IMR-90 (cell line): Measurements from ENCODE around the gene CHGA.

Source experiments
- BHLHE40 ChIP-seq: fragments of 150-350 bp; IDR thresholded peaks from 2 replicates; pipeline ENCODE4 v1.6.1; 2016; ENCODE audit warnings: mild to moderate bottlenecking, low read depth, low read length
- CEBPB ChIP-seq: IDR thresholded peaks from 2 replicates; pipeline ENCODE4 v1.6.1; 2012; ENCODE audit warnings: low read depth, low read length, improper control_type of control experiment
- CHD1 ChIP-seq: IDR thresholded peaks from 2 replicates; pipeline ENCODE4 v1.6.1; 2012; ENCODE audit warnings: low read depth, low read length, improper control_type of control experiment
- CTCF ChIP-seq: conservative IDR thresholded peaks from 2 replicates; pipeline ENCODE4 v1.5.1; 2012; ENCODE audit warnings: mild to moderate bottlenecking, low read depth, low read length, improper control_type of control experiment
- ELK1 ChIP-seq: fragments of 150-350 bp; IDR thresholded peaks from 2 replicates; pipeline ENCODE4 v1.6.1; 2016; ENCODE audit warnings: low read depth, mild to moderate bottlenecking, low read length, moderate library complexity, borderline replicate concordance
- FOS ChIP-seq: fragments of 150-350 bp; IDR thresholded peaks from 2 replicates; pipeline ENCODE4 v1.6.1; 2016; ENCODE audit warnings: low read depth, low read length
- MAFK ChIP-seq: IDR thresholded peaks from 2 replicates; pipeline ENCODE4 v1.6.1; 2012; ENCODE audit warnings: low read depth, low read length, improper control_type of control experiment
- MXI1 ChIP-seq: IDR thresholded peaks from 2 replicates; pipeline ENCODE4 v1.6.1; 2012; ENCODE audit warnings: low read depth, mild to moderate bottlenecking, low read length, moderate library complexity, borderline replicate concordance
- NFE2L2 ChIP-seq: fragments of 150-350 bp; IDR thresholded peaks from 2 replicates; pipeline ENCODE4 v1.6.1; 2016; ENCODE audit warnings: low read depth, mild to moderate bottlenecking, low read length
- POLR2A ChIP-seq: IDR thresholded peaks from 2 replicates; pipeline ENCODE4 v1.6.1; 2012; ENCODE audit warnings: mild to moderate bottlenecking, low read depth, low read length
- RAD21 ChIP-seq: IDR thresholded peaks from 2 replicates; pipeline ENCODE4 v1.6.1; 2012; ENCODE audit warnings: low read length, improper control_type of control experiment
- RFX5 ChIP-seq: IDR thresholded peaks from 2 replicates; pipeline ENCODE4 v1.8.0; 2012; ENCODE audit warnings: low read depth, mild to moderate bottlenecking, low read length, moderate library complexity
- SMC3 ChIP-seq: fragments of 150-350 bp; IDR thresholded peaks from 2 replicates; pipeline ENCODE4 v1.6.1; 2016; ENCODE audit warnings: low read depth, mild to moderate bottlenecking, antibody characterized with exemption, low read length, moderate library complexity
- USF2 ChIP-seq: fragments of 150-350 bp; IDR thresholded peaks from 2 replicates; pipeline ENCODE4 v1.6.1; 2017; ENCODE audit warnings: mild to moderate bottlenecking, antibody characterized with exemption, low read length, low read depth

- TF ChIP-seq RAD21 (no peak), CTCF (no peak), POLR2A (no peak), RFX5 (no peak), CEBPB (no peak), MXI1 (no peak), FOS (no peak), CHD1 (no peak), USF2 (no peak), SMC3 (no peak), MAFK (no peak), NFE2L2 (no peak), ELK1 (no peak), BHLHE40 (no peak)
Observed at GRCh38 chr14:92951261-92951660, 28.3 kb downstream of the CHGA start.
